ENCODE results near the gene CHSY1. TPM values are rescaled to one million over a fixed set of nuclear protein-coding genes. Genes with fewer than 3 reads are reported as not detected.

CHSY1 gene
- total and polyA plus RNA-seq, 2 of the 4 experiments (the other 2 are of a cell fraction): 40.9 to 53.2 TPM

- no peak overlapping the region; the same call in 1 of the 2 replicates for H3K4ac ChIP-seq (ENCODE audit: low read depth, low read length)
- no peak overlapping the region for H2BK20ac ChIP-seq (ENCODE audit: low read depth, low read length)
- H3K18ac ChIP-seq (ENCODE audit: low read depth, low read length): no peak overlapping the region
- peak overlapping the region; percentile 22; the same call in 1 of the 2 replicates for H2BK120ac ChIP-seq (ENCODE audit: low read depth, low read length)
- H2BK15ac ChIP-seq (ENCODE audit: low read depth, low read length): no peak overlapping the region
- H3K27me3 ChIP-seq (ENCODE audit: control insufficient read depth, insufficient read depth, low read length): no peaks in the 10 kb centered on the region
- POLR2A ChIA-PET (ENCODE audit: unreplicated experiment): no interaction called here
- H3K79me1 ChIP-seq (ENCODE audit: low read depth in 1 of 2, low read length in 2 of 2): peaks cover 43 to 83% of the 10 kb centered on the region in 2 experiments
- DNase-seq (no peak), ATAC-seq (ENCODE audit: low read depth) (no peak)
- no TSS peak for BruUV-seq (replicated peaks)
- no peak overlapping the region for H4K8ac ChIP-seq (ENCODE audit: low read depth in 2 of 2, low read length in 2 of 2)
- peaks cover 3% of the 10 kb centered on the region for H3K9me3 ChIP-seq (ENCODE audit: control insufficient read depth, insufficient read depth, low read length)
- in situ Hi-C loops (cut with MboI; ENCODE audit: low sequenced_read_pairs): no loop called here
- H3K27ac ChIP-seq (ENCODE audit: insufficient read depth, low read length): peak overlapping the region; percentile 19; the same call in 1 of the 2 replicates
- intact Hi-C loops (cut with micrococcal nuclease): no loop called here
- H4K5ac ChIP-seq (ENCODE audit: low read depth, low read length): no peak overlapping the region
- peaks cover 41% of the 10 kb centered on the region for H3K36me3 ChIP-seq (ENCODE audit: control insufficient read depth, insufficient read depth, low read length)
- H3K14ac ChIP-seq (replicated peaks; ENCODE audit: low read depth, low read length): no peak overlapping the region
- dilution Hi-C loops (cut with HindIII; ENCODE audit: low sequenced_read_pairs, unreplicated experiment): no loop called here
- no peak overlapping the region for H3K4me2 ChIP-seq (ENCODE audit: low read depth, low read length)
- no peak overlapping the region for H2AK9ac ChIP-seq (replicated peaks; ENCODE audit: low read depth, low read length, poor library complexity)
- H3K56ac ChIP-seq (ENCODE audit: extremely low read depth, insufficient read depth, low read length): no peak overlapping the region
- H3K4me3 ChIP-seq (ENCODE audit: insufficient read depth, low read depth, low read length): no peak overlapping the region
- H2BK5ac ChIP-seq (ENCODE audit: low read depth, low read length, poor library complexity, severe bottlenecking): peak overlapping the region; percentile 46
- TF ChIP-seq, protein P1, sequence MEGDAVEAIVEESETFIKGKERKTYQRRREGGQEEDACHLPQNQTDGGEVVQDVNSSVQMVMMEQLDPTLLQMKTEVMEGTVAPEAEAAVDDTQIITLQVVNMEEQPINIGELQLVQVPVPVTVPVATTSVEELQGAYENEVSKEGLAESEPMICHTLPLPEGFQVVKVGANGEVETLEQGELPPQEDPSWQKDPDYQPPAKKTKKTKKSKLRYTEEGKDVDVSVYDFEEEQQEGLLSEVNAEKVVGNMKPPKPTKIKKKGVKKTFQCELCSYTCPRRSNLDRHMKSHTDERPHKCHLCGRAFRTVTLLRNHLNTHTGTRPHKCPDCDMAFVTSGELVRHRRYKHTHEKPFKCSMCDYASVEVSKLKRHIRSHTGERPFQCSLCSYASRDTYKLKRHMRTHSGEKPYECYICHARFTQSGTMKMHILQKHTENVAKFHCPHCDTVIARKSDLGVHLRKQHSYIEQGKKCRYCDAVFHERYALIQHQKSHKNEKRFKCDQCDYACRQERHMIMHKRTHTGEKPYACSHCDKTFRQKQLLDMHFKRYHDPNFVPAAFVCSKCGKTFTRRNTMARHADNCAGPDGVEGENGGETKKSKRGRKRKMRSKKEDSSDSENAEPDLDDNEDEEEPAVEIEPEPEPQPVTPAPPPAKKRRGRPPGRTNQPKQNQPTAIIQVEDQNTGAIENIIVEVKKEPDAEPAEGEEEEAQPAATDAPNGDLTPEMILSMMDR (conservative IDR thresholded peaks at IDR 0.05; ENCODE audit: low read depth, low read length): no peak
- TF ChIP-seq RFX5 (IDR thresholded peaks at IDR 0.05; ENCODE audit: low read depth, low read length) (no peak), RCOR1 (IDR thresholded peaks at IDR 0.05; ENCODE audit: insufficient replicate concordance, low read length) (no peak), BHLHE40 (IDR thresholded peaks at IDR 0.05; ENCODE audit: low read depth, low read length) (no peak), ELK1 (IDR thresholded peaks at IDR 0.05; ENCODE audit: borderline replicate concordance, low read depth, low read length) (no peak), NFE2L2 (IDR thresholded peaks at IDR 0.05; ENCODE audit: low read depth, low read length) (no peak), MAFK (IDR thresholded peaks at IDR 0.05; ENCODE audit: low read depth, low read length) (no peak), MXI1 (IDR thresholded peaks at IDR 0.05; ENCODE audit: borderline replicate concordance, low read depth, low read length) (no peak), POLR2A (IDR thresholded peaks at IDR 0.05; ENCODE audit: low read depth, low read length) (no peak), MAZ (IDR thresholded peaks at IDR 0.05; ENCODE audit: borderline replicate concordance, low read depth, low read length) (no peak), FOS (IDR thresholded peaks at IDR 0.05; ENCODE audit: low read depth, low read length) (no peak), CHD1 (IDR thresholded peaks at IDR 0.05; ENCODE audit: low read depth, low read length) (no peak), CEBPB (IDR thresholded peaks at IDR 0.05; ENCODE audit: low read depth, low read length) (no peak), RAD21 (IDR thresholded peaks at IDR 0.05; ENCODE audit: low read length) (no peak)
- TF ChIP-seq, protein P2, sequence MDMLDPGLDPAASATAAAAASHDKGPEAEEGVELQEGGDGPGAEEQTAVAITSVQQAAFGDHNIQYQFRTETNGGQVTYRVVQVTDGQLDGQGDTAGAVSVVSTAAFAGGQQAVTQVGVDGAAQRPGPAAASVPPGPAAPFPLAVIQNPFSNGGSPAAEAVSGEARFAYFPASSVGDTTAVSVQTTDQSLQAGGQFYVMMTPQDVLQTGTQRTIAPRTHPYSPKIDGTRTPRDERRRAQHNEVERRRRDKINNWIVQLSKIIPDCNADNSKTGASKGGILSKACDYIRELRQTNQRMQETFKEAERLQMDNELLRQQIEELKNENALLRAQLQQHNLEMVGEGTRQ (IDR thresholded peaks at IDR 0.05; ENCODE audit: low read depth, low read length): no peak
- H3K9me1 ChIP-seq (ENCODE audit: insufficient read depth, low read length): peaks cover 33% of the 10 kb centered on the region
- H3K23ac ChIP-seq (ENCODE audit: low read depth, low read length): no peak overlapping the region
- no peak overlapping the region for H2AK5ac ChIP-seq (ENCODE audit: low read depth, low read length)
- H4K20me1 ChIP-seq (ENCODE audit: insufficient read depth, low read length): peaks cover 15% of the 10 kb centered on the region
- CTCF ChIA-PET: no interaction called here
- no peak overlapping the region for H4K91ac ChIP-seq (ENCODE audit: insufficient read depth, low read depth, low read length)
- no peak overlapping the region for H2AFZ ChIP-seq (replicated peaks; ENCODE audit: low read length, poor library complexity)
- WGBS, 2 experiments (ENCODE audit: extremely low coverage in 2 of 2, insufficient read length in 1 of 2): 93% methylated on average over 2 of the region's 4 CpGs; no CpG with 5 or more reads in 1 of the 2 experiments
- H3K9ac ChIP-seq (ENCODE audit: low read depth, low read length): no peak overlapping the region
- peaks cover 31% of the 10 kb centered on the region for H3K4me1 ChIP-seq (ENCODE audit: control insufficient read depth, insufficient read depth, low read length)
Measured at GRCh38 chr15:101178931-101179330, 72.9 kb downstream of the CHSY1 start.
